ENCODE results near the gene PRMT9.

Gene PRMT9

DNA sequence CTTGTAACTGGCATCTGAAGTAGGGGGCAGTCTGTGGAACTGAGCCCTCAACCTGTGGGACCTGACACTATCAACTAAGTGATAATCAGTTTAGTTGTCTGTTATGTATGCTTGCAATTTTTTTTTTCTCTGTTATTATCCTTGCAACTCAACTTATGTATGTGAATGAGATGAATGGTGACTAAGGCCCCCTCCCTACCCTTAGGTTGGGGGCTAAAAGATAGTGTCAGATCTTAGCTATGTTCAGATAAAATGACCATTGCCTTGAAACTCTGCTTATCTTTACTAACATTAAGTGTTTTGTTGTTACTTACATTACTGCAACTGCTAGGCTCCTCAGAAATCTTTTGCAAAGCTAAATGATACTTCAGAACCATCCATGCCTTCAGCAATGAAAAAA is 35.3 kb downstream of the PRMT9 start:
- TF ChIP-seq, protein P1, sequence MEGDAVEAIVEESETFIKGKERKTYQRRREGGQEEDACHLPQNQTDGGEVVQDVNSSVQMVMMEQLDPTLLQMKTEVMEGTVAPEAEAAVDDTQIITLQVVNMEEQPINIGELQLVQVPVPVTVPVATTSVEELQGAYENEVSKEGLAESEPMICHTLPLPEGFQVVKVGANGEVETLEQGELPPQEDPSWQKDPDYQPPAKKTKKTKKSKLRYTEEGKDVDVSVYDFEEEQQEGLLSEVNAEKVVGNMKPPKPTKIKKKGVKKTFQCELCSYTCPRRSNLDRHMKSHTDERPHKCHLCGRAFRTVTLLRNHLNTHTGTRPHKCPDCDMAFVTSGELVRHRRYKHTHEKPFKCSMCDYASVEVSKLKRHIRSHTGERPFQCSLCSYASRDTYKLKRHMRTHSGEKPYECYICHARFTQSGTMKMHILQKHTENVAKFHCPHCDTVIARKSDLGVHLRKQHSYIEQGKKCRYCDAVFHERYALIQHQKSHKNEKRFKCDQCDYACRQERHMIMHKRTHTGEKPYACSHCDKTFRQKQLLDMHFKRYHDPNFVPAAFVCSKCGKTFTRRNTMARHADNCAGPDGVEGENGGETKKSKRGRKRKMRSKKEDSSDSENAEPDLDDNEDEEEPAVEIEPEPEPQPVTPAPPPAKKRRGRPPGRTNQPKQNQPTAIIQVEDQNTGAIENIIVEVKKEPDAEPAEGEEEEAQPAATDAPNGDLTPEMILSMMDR (IDR thresholded peaks at IDR 0.05; ENCODE audit: low read depth, low read length, missing control alignments), result no peak
- DNase-seq (ENCODE audit: low read depth), result no peak

GRCh38 chr4:147645099-147645498 is 38.9 kb downstream of the PRMT9 start:
- TF ChIP-seq, protein P1 (IDR thresholded peaks at IDR 0.05; ENCODE audit: low read depth, low read length, missing control alignments), result no peak
- no peak overlapping the region for H3K4me3 ChIP-seq (ENCODE audit: low read depth, low read length)
- DNase-seq (ENCODE audit: low read depth), result no peak

More for the DNA sequence above, 35.3 kb downstream of the PRMT9 start:
- no peak overlapping the region for H3K4me3 ChIP-seq (ENCODE audit: low read depth, low read length)

DNA sequence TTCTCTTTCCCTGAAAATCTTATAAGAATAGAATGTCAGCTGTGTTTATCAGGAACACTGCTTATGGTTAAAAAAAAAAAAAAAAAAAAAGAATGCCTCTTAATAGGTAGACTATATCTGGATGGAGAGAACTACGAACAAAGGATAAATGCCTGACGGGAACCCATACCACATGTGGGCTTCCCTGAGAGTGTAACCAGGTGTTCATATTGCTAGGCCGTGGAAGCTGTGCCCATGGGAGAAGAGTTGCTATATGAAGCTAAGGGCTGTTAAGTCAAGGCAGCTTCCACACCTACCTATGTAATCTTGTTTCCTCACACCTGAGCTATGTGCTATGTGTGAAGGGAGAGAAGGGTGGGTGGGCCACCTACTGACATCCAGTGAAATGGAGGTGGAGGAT is 39.5 kb downstream of the PRMT9 start:
- no peak overlapping the region for H3K4me3 ChIP-seq (ENCODE audit: low read depth, low read length)
- DNase-seq (ENCODE audit: low read depth), result no peak
- TF ChIP-seq, protein P1 (IDR thresholded peaks at IDR 0.05; ENCODE audit: low read depth, low read length, missing control alignments), result no peak

- H3K4me3 ChIP-seq (ENCODE audit: low read depth, low read length), result no peak overlapping the region
- no peak for DNase-seq (ENCODE audit: low read depth)
- TF ChIP-seq, protein P1 (IDR thresholded peaks at IDR 0.05; ENCODE audit: low read depth, low read length, missing control alignments), result no peak
Observed at GRCh38 chr4:147643616-147644015, 40.3 kb downstream of the PRMT9 start.

GRCh38 chr4:147640331-147640730 is 43.6 kb downstream of the PRMT9 start:
- TF ChIP-seq, protein P1 (IDR thresholded peaks at IDR 0.05; ENCODE audit: low read depth, low read length, missing control alignments), result no peak
- no peak overlapping the region for H3K4me3 ChIP-seq (ENCODE audit: low read depth, low read length)
- DNase-seq (ENCODE audit: low read depth), result no peak

GRCh38 chr4:147639388-147639787 is 44.6 kb downstream of the PRMT9 start:
- no peak for DNase-seq (ENCODE audit: low read depth)
- no peak overlapping the region for H3K4me3 ChIP-seq (ENCODE audit: low read depth, low read length)
- TF ChIP-seq, protein P1 (IDR thresholded peaks at IDR 0.05; ENCODE audit: low read depth, low read length, missing control alignments), result no peak

DNA sequence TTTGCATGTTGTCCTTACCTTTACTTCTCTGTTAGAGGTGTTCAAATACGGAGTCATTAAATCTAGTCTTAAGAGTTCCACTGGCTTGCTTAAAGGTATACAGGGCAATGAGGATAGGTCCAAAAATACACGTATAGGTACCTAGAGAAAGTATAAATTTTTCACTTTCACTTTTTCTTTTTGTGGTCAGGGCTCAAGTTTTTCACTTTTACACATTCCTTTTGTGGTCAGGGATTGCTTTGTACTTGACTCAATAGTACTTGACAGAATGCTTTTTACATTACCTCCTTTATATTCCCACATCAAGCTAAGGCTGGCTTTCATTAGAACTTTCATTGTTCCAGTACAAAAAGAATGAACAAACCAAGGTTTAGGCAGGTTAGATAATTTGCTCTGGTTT is 45.0 kb downstream of the PRMT9 start:
- no peak overlapping the region for H3K4me3 ChIP-seq (ENCODE audit: low read depth, low read length)
- DNase-seq (ENCODE audit: low read depth), result no peak
- TF ChIP-seq, protein P1 (IDR thresholded peaks at IDR 0.05; ENCODE audit: low read depth, low read length, missing control alignments), result no peak

All from GM12864 (cell line).